ENCODE results near the gene ZNF862.

DNA sequence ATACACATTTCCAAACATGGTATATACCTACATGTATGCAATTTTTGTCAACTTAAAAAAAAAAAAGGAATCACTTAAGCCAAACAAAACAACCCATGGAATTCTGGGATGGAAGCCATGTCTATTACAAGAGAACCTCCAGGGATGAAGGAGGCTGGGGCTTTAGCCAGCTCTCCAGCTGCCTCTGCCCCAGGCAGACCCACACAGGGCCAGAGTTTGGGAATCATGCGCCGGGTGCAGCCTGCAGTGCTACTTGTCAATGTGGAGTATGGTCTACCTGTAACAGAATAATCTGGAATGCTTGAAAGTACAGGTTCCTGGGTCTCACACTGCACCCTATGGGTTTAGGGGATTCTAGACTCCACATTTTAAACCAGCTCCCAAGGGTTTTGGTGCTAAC is 46.4 kb downstream of the ZNF862 start:
- TF ChIP-seq, protein P1, sequence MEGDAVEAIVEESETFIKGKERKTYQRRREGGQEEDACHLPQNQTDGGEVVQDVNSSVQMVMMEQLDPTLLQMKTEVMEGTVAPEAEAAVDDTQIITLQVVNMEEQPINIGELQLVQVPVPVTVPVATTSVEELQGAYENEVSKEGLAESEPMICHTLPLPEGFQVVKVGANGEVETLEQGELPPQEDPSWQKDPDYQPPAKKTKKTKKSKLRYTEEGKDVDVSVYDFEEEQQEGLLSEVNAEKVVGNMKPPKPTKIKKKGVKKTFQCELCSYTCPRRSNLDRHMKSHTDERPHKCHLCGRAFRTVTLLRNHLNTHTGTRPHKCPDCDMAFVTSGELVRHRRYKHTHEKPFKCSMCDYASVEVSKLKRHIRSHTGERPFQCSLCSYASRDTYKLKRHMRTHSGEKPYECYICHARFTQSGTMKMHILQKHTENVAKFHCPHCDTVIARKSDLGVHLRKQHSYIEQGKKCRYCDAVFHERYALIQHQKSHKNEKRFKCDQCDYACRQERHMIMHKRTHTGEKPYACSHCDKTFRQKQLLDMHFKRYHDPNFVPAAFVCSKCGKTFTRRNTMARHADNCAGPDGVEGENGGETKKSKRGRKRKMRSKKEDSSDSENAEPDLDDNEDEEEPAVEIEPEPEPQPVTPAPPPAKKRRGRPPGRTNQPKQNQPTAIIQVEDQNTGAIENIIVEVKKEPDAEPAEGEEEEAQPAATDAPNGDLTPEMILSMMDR (IDR thresholded peaks at IDR 0.05; ENCODE audit: control extremely low read depth in 1 of 3, insufficient read depth in 1 of 3, low read depth in 1 of 3, low read length in 3 of 3): no peak
- TF ChIP-seq RAD21 (IDR thresholded peaks at IDR 0.05 in 1 of 2, conservative IDR thresholded peaks at IDR 0.05 in 1 of 2; ENCODE audit: low read depth in 2 of 2, low read length in 2 of 2): no peak
- no peak for TF ChIP-seq POLR2AphosphoS5 (IDR thresholded peaks at IDR 0.05; ENCODE audit: low read depth, low read length)
- TF ChIP-seq EGR1 (IDR thresholded peaks at IDR 0.05; ENCODE audit: borderline replicate concordance, low read depth, low read length): no peak
- no peak for TF ChIP-seq POLR2A (IDR thresholded peaks at IDR 0.05; ENCODE audit: control extremely low read depth in 1 of 2, low read depth in 2 of 2, low read length in 2 of 2)
- no peak for TF ChIP-seq TAF1 (IDR thresholded peaks at IDR 0.05; ENCODE audit: low read depth, low read length)
- TF ChIP-seq BACH1 (IDR thresholded peaks at IDR 0.05; ENCODE audit: low read length): no peak
- TF ChIP-seq, protein P2, sequence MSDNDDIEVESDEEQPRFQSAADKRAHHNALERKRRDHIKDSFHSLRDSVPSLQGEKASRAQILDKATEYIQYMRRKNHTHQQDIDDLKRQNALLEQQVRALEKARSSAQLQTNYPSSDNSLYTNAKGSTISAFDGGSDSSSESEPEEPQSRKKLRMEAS (IDR thresholded peaks at IDR 0.05): no peak
